Mesodermal cell (in vitro differentiated cells): ENCODE measurements around the gene LDLRAP1.
"Not testable (repeated sequence)": the region's sequence is repeated elsewhere in the genome, so short reads cannot be mapped to it uniquely, and the experiment has no call there.

Experiments used
- H3K27ac ChIP-seq: 2 replicates; pipeline ENCODE4 v1.7.0; 2013; ENCODE audit warnings: mild to moderate bottlenecking, low read depth, low read length, moderate library complexity; ENCODE audit not compliant: severe bottlenecking
- H3K36me3 ChIP-seq: 2 replicates; pipeline ENCODE4 v1.7.1; 2013; ENCODE audit warnings: mild to moderate bottlenecking, low read length, moderate library complexity; ENCODE audit not compliant: control insufficient read depth, insufficient read depth
- H3K4me1 ChIP-seq: one replicate; pipeline ENCODE4 v1.7.1; 2013; ENCODE audit warnings: mild to moderate bottlenecking, low read length; ENCODE audit not compliant: insufficient read depth, control insufficient read depth, poor library complexity, severe bottlenecking
- H3K4me3 ChIP-seq: 2 replicates; pipeline ENCODE4 v1.7.0; 2013; ENCODE audit warnings: low read length, control low read depth, mild to moderate bottlenecking; ENCODE audit not compliant: insufficient read depth, poor library complexity, severe bottlenecking; ENCODE audit errors: extremely low read depth
- H3K9me3 ChIP-seq: 2 replicates; pipeline ENCODE4 v1.7.1; 2013; ENCODE audit warnings: mild to moderate bottlenecking, low read length, moderate library complexity; ENCODE audit not compliant: control insufficient read depth
- WGBS, 2 experiments: methylation state at CpG; one replicate each; pipeline ENCODE4 v1.1.5; 2013; ENCODE audit warnings: missing lambda C conversion rate in 2 of 2; ENCODE audit not compliant: insufficient coverage in 2 of 2; 5-methylcytosine and 5-hydroxymethylcytosine counted together

LDLRAP1 gene

GRCh38 chr1:25579292-25580252, 36.2 kb downstream of the LDLRAP1 start:
- WGBS, 2 experiments, result 84 to 90% methylated on average over 15 to 17 of the region's 19 CpGs
- Histone ChIP-seq H3K4me1 (no peaks in the 10 kb centered on the region), H3K36me3 (no peaks in the 10 kb centered on the region)

GRCh38 chr1:25580927-25581326, 37.5 kb downstream of the LDLRAP1 start:
- Histone ChIP-seq H3K36me3 (no peaks in the 10 kb centered on the region), H3K4me3 (no peak overlapping the region)
- 63 to 77% methylated on average over 6 of the region's 6 CpGs for WGBS, 2 experiments

More at GRCh38 chr1:25579292-25580252, 36.2 kb downstream of the LDLRAP1 start:
- no peak overlapping the region for H3K27ac ChIP-seq
- H3K4me3 ChIP-seq, result no peak overlapping the region
- H3K9me3 ChIP-seq, result no peaks in the 10 kb centered on the region

GRCh38 chr1:25581764-25582163, 38.4 kb downstream of the LDLRAP1 start:
- Histone ChIP-seq H3K4me1 (no peaks in the 10 kb centered on the region), H3K4me3 (no peak overlapping the region), H3K9me3 (no peaks in the 10 kb centered on the region), H3K27ac (no peak overlapping the region), H3K36me3 (no peaks in the 10 kb centered on the region)
- 89 to 93% methylated on average over 5 of the region's 5 CpGs for WGBS, 2 experiments

More at GRCh38 chr1:25580927-25581326, 37.5 kb downstream of the LDLRAP1 start:
- no peak overlapping the region for H3K27ac ChIP-seq
- no peaks in the 10 kb centered on the region for H3K9me3 ChIP-seq
- H3K4me1 ChIP-seq, result no peaks in the 10 kb centered on the region

GRCh38 chr1:25583519-25584370, 40.3 kb downstream of the LDLRAP1 start:
- no peaks in the 10 kb centered on the region for H3K4me1 ChIP-seq
- H3K36me3 ChIP-seq, result no peaks in the 10 kb centered on the region
- WGBS, 2 experiments, result 96% methylated on average over 10 to 11 of the region's 14 CpGs
- no peak overlapping the region for H3K27ac ChIP-seq
- H3K4me3 ChIP-seq, result no peak overlapping the region
- H3K9me3 ChIP-seq, result no peaks in the 10 kb centered on the region

- H3K9me3 ChIP-seq, result no peaks in the 10 kb centered on the region
- H3K27ac ChIP-seq, result no peak overlapping the region
- no peaks in the 10 kb centered on the region for H3K4me1 ChIP-seq
- no peaks in the 10 kb centered on the region for H3K36me3 ChIP-seq
- WGBS, 2 experiments, result 80 to 88% methylated on average over 12 to 16 of the region's 16 CpGs
- no peak overlapping the region for H3K4me3 ChIP-seq
Measured at GRCh38 chr1:25586181-25586588, 42.8 kb downstream of the LDLRAP1 start.

- H3K27ac ChIP-seq, result no peak overlapping the region
- WGBS, 2 experiments, result 93% methylated on average over 6 to 8 of the region's 8 CpGs
Measured at GRCh38 chr1:25587290-25587689, 43.9 kb downstream of the LDLRAP1 start.

GRCh38 chr1:25588224-25588623, 44.8 kb downstream of the LDLRAP1 start:
- WGBS, 2 experiments, result 20% methylated on average over 1 of the region's 7 CpGs; no CpG with 5 or more reads in 1 of the 2 experiments
- H3K27ac ChIP-seq, H3K4me3 ChIP-seq, H3K9me3 ChIP-seq, H3K4me1 ChIP-seq, H3K36me3 ChIP-seq: not testable (repeated sequence)

More at GRCh38 chr1:25587290-25587689, 43.9 kb downstream of the LDLRAP1 start:
- Histone ChIP-seq H3K9me3 (no peaks in the 10 kb centered on the region), H3K4me1 (no peaks in the 10 kb centered on the region), H3K4me3 (no peak overlapping the region), H3K36me3 (no peaks in the 10 kb centered on the region)

- not testable (repeated sequence) for H3K36me3 ChIP-seq, H3K9me3 ChIP-seq, H3K27ac ChIP-seq, H3K4me3 ChIP-seq, H3K4me1 ChIP-seq
- 88 to 94% methylated on average over 6 to 10 of the region's 13 CpGs for WGBS, 2 experiments
Measured at GRCh38 chr1:25588786-25589185, 45.4 kb downstream of the LDLRAP1 start.

- Histone ChIP-seq H3K9me3 (no peaks in the 10 kb centered on the region), H3K36me3 (no peaks in the 10 kb centered on the region), H3K4me1 (no peaks in the 10 kb centered on the region), H3K4me3 (no peak overlapping the region), H3K27ac (no peak overlapping the region)
- 96 to 97% methylated on average over 4 to 7 of the region's 8 CpGs for WGBS, 2 experiments
Measured at GRCh38 chr1:25590096-25590824, 46.9 kb downstream of the LDLRAP1 start.

GRCh38 chr1:25593861-25594260, 50.5 kb downstream of the LDLRAP1 start:
- no peak overlapping the region for H3K4me3 ChIP-seq
- no peaks in the 10 kb centered on the region for H3K9me3 ChIP-seq
- H3K36me3 ChIP-seq, result no peaks in the 10 kb centered on the region
- 71% methylated on average over 1 of the region's 2 CpGs; no CpG with 5 or more reads in 1 of the 2 experiments for WGBS, 2 experiments
- H3K4me1 ChIP-seq, result no peaks in the 10 kb centered on the region
- no peak overlapping the region for H3K27ac ChIP-seq
